ENCODE results near the gene ALPI.
"Not testable (repeated sequence)": the region's sequence is repeated elsewhere in the genome, so short reads cannot be mapped to it uniquely, and the experiment has no call there.

ALPI gene

GRCh38 chr2:232421189-232421785, 34.7 kb upstream of the ALPI start:
- no peak for DNase-seq

GRCh38 chr2:232422051-232422450, 33.9 kb upstream of the ALPI start:
- DNase-seq, result no peak

- not testable (repeated sequence) for DNase-seq
Measured at GRCh38 chr2:232422996-232423395, 33.0 kb upstream of the ALPI start.

- DNase-seq, result not testable (repeated sequence)
Measured at GRCh38 chr2:232423407-232423806, 32.5 kb upstream of the ALPI start.

GRCh38 chr2:232431705-232432590, 24.0 kb upstream of the ALPI start:
- DNase-seq, result no peak

- no peak for DNase-seq
Measured at GRCh38 chr2:232432598-232433184, 23.3 kb upstream of the ALPI start.

- not testable (repeated sequence) for DNase-seq
Measured at GRCh38 chr2:232433622-232434021, 22.3 kb upstream of the ALPI start.

GRCh38 chr2:232434091-232434490, 21.9 kb upstream of the ALPI start:
- DNase-seq, result no peak

GRCh38 chr2:232434563-232435374, 21.2 kb upstream of the ALPI start:
- DNase-seq, result no peak

GRCh38 chr2:232435375-232435648, 20.6 kb upstream of the ALPI start:
- DNase-seq, result no peak

- DNase-seq, result no peak
Measured at GRCh38 chr2:232435805-232436204, 20.1 kb upstream of the ALPI start.

GRCh38 chr2:232436381-232437194, 19.4 kb upstream of the ALPI start:
- no peak for DNase-seq

GRCh38 chr2:232437195-232437571, 18.8 kb upstream of the ALPI start:
- no peak for DNase-seq

GRCh38 chr2:232438091-232438490, 17.9 kb upstream of the ALPI start:
- no peak for DNase-seq

GRCh38 chr2:232438951-232439757, 16.8 kb upstream of the ALPI start:
- peak; percentile 10 for DNase-seq

GRCh38 chr2:232439758-232440135, 16.2 kb upstream of the ALPI start:
- no peak for DNase-seq

GRCh38 chr2:232440220-232441018, 15.5 kb upstream of the ALPI start:
- DNase-seq, result peak; percentile 54

- no peak for DNase-seq
Measured at GRCh38 chr2:232441147-232441651, 14.8 kb upstream of the ALPI start.

GRCh38 chr2:232441922-232442321, 14.0 kb upstream of the ALPI start:
- not testable (repeated sequence) for DNase-seq

GRCh38 chr2:232442431-232442830, 13.5 kb upstream of the ALPI start:
- DNase-seq, result not testable (repeated sequence)

GRCh38 chr2:232443047-232443446, 12.9 kb upstream of the ALPI start:
- not testable (repeated sequence) for DNase-seq
